AG20443 (cell line): Measurements from ENCODE around the gene ITIH1.
"Not testable (repeated sequence)": the region's sequence is repeated elsewhere in the genome, so short reads cannot be mapped to it uniquely, and the experiment has no call there.

ENCODE experiments used
- DNase-seq: peaks from one replicate; pipeline ENCODE4 v3.0.0; 2012; ENCODE audit warnings: low spot score, mixed read lengths

The ITIH1 gene, protein sequence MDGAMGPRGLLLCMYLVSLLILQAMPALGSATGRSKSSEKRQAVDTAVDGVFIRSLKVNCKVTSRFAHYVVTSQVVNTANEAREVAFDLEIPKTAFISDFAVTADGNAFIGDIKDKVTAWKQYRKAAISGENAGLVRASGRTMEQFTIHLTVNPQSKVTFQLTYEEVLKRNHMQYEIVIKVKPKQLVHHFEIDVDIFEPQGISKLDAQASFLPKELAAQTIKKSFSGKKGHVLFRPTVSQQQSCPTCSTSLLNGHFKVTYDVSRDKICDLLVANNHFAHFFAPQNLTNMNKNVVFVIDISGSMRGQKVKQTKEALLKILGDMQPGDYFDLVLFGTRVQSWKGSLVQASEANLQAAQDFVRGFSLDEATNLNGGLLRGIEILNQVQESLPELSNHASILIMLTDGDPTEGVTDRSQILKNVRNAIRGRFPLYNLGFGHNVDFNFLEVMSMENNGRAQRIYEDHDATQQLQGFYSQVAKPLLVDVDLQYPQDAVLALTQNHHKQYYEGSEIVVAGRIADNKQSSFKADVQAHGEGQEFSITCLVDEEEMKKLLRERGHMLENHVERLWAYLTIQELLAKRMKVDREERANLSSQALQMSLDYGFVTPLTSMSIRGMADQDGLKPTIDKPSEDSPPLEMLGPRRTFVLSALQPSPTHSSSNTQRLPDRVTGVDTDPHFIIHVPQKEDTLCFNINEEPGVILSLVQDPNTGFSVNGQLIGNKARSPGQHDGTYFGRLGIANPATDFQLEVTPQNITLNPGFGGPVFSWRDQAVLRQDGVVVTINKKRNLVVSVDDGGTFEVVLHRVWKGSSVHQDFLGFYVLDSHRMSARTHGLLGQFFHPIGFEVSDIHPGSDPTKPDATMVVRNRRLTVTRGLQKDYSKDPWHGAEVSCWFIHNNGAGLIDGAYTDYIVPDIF

GRCh38 chr3:52777127-52777958 is at the start of gene ITIH1:
Gene ITIH1, plus strand, starts transcription at chr3:52777599. Its CDS starts 17 bp downstream, at chr3:52777616.
- no peak for DNase-seq

GRCh38 chr3:52728753-52729152 is 48.6 kb upstream of the ITIH1 start:
- not testable (repeated sequence) for DNase-seq

DNA sequence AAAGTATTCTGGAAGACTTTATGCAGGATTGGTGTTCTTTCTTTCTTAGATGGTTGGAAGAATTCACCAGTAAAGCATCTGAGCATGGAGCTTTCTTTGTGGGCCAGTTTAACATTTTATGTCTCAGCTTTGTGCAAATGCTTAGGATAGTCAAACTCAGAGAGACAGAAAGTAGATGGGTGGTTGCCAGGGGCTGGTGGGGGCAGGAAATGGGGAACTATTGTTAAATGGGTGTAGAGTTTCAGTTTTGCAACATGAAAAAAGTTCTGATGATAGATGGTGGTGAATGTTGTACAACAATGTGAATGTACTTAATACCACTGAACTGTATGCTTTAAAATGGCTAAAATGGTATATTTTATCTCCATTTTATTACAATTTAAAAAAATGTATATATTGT is 46.7 kb upstream of the ITIH1 start:
- no peak for DNase-seq

DNA sequence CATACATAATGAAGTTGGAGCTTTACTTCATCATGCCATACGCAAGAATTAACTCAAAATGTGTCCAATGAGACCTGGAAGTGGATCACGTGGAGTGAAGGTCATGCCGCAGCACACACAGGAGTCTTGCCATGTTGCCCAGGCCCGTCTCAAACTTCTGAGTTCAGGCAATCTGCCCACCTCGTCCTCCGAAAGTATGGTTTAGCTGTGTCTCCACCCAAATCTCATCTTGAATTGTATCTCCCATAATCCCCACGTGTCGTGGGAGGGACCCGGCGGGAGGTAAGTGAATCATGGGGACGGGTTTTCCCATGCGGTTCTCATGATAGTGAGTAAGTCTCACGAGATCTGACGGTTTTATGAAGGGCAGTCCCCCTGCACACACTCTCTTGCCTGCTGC is 45.8 kb upstream of the ITIH1 start:
- no peak for DNase-seq

DNA sequence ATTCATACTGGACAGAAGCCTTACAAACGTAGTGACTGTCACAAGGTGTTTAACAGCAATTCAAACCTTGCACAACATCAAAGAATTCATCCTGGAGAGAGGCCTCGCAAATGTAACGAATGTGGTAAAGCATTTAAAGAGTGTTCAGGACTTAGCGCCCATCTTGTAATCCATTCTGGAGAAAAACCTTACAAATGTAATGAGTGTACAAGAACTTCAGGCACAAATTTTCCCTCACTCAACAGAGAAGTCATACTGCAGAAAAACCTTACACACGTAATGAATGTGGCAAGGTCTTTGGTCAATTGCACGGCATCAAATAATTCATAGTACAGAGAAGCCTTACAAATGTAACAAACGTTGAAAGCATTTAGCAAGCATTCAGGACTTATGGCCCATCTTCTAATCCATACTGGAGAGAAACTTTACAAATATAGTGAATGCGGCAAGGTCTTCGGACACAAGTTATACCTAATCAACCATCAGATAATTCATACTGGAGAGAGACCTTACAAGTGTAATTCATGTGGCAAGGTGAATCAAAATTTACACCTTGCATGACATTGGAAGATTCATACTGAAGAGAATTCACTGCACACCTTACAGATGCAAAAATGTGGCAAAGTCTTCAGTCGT is 44.0 kb upstream of the ITIH1 start:
- no peak for DNase-seq

DNA sequence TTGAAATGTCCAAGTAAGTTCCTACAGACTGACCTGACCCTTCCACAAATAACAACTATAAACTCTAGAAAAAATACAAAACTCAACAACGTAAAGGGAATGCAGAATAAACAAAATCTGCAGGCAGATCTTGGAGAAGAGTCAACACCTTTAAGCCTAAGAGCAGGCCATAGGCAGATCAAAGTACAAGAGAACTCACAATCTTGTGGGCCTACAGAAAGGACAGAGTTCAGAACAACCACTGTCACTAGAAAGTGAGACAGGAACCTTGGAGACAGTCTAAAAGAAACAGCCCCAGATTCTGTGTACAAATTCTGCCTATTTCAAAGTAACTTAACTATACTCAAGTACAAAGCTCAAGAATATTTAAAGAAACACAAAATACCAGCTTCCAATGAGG is 37.7 kb upstream of the ITIH1 start:
- DNase-seq: no peak

GRCh38 chr3:52742418-52743041 is 34.9 kb upstream of the ITIH1 start:
- peak; percentile 62 for DNase-seq

DNA sequence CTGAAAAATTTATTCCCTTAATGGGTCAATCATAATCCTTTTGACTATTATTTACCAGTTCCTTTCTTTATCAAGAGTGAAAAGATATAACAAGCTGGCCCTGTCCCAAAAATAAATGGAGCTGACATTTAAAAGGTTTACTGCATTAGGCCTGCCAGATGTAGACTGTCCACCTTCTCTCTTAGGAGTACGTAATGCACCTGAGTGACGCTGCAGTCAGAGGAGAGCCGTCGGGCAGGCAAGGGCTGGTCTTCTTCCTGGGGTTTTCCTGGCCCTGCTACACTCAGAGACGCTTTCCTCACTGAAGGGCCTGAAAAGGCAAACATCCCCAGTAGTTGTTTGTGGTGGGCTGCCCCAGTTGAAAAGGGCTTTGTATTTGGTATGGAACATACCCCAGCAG is 34.2 kb upstream of the ITIH1 start:
- peak; percentile 6 for DNase-seq

DNA sequence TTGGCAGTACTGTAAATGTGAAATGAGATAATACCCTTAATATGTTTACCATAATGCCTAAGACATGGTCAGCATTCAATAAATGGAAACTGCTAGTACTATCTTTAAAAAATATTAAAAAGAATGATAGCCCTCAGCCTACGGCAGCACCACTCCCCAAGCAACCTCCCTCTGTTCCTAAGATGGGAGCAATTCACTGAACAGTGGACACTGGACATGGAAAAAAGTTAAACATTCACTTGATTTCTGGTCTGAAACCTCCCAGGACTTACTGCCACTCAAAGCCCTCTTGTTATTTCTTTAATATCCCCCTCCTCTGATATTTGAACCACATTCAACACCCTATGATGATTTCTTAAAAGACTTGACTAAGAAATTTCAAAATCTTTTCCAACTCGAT is 33.7 kb upstream of the ITIH1 start:
- DNase-seq: no peak

GRCh38 chr3:52752045-52752660 is 25.2 kb upstream of the ITIH1 start:
- no peak for DNase-seq

GRCh38 chr3:52754373-52754772 is 23.0 kb upstream of the ITIH1 start:
- DNase-seq: no peak

DNA sequence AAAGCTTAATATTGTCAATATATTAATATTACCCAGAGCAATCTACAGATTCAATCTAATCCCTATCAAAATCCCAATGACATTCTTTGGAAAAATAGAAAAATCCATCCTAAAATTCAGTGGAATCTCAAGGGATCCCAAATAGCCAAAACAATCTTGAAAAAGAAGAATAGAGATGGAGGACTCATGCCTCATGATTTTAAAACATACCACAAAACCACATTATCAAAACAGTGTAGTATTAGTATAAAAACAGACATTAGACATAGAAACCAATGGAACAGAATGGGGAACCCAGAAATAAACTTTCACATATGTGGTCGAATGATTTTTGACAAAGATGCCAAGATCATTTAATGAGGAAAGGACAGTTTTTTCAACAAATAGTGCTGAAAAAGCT is 21.3 kb upstream of the ITIH1 start:
- DNase-seq: no peak

- no peak for DNase-seq
These were observed 13.9 kb upstream of the ITIH1 start for GRCh38 chr3:52763466-52763865.

- DNase-seq: peak; percentile 13
These were observed 7.5 kb upstream of the ITIH1 start for GRCh38 chr3:52769786-52770455.

DNA sequence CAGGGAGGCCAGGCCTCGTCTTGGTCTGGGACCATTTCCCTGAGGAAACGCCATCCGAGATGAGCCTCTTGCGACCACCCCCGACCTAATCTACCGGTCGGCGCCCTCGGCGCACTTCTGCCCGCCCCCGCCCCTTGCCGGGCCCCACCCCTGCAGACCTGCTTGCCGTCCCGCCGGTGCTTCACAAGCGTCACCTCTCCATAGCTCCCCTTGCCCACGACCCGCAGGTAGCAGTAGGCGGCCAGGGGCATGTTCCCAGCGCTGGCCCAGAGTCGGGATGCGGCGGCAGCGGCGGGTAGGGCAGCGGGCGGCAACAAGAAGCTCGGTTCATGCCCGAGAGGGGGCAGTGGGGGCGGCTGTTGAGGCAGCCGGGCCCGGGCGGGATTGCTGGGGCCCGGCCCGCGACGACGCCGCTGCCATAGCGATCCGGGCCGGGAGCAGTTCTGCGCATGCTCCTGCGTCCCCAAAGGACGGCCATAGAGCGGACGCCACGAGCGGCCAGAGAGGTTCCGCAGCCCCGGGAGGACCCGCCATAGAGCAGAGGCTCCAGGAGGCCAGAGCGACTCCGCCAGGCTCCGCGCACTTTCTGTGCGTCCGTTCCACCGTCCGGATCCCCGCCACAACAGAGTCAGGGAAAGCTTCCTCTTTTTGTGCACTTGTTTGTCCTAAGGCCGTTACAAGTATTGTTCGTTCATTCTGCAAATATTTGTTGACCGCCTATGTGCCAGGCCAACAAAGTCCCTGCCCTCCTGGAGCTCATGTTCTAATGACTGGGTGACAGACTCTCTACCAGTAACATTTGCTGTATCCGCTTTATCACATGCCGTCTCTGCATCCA is 6.7 kb upstream of the ITIH1 start, which contains the start of gene NEK4:
NEK4 (minus strand) TSS at position 445 of the 838 bp plus-strand sequence; CDS start at position 251, 194 bp downstream.
- peak; percentile 99 for DNase-seq

GRCh38 chr3:52771334-52771681 is 6.1 kb upstream of the ITIH1 start:
- DNase-seq: no peak

GRCh38 chr3:52771702-52772101 is 5.7 kb upstream of the ITIH1 start:
- no peak for DNase-seq

- DNase-seq: no peak
These were observed 3.9 kb upstream of the ITIH1 start for GRCh38 chr3:52773361-52774065.
